Mesendoderm (in vitro differentiated cells): ENCODE data around the gene LRRC56.

Experiments
- DNase-seq: peaks from one replicate; pipeline ENCODE4 v3.0.0; 2013
- H2AK5ac ChIP-seq: 2 replicates; pipeline ENCODE4 v1.6.1; 2013; ENCODE audit warnings: low read length, inconsistent platforms
- H2BK120ac ChIP-seq: 2 replicates; pipeline ENCODE4 v1.6.1; 2013; ENCODE audit warnings: low read depth, mild to moderate bottlenecking, low read length, moderate library complexity, mixed read lengths
- H2BK15ac ChIP-seq: replicated peaks from 2 replicates; pipeline ENCODE4 v1.6.1; 2013; ENCODE audit warnings: low read depth, mild to moderate bottlenecking, moderate library complexity
- H2BK5ac ChIP-seq: 2 replicates; pipeline ENCODE4 v1.6.1; 2013; ENCODE audit warnings: low read length, inconsistent platforms
- H3K18ac ChIP-seq: 2 replicates; pipeline ENCODE4 v1.6.1; 2013; ENCODE audit warnings: mild to moderate bottlenecking, low read length, mixed read lengths
- H3K23ac ChIP-seq: one replicate; pipeline ENCODE4 v1.6.1; 2013; ENCODE audit warnings: low read length
- H3K27ac ChIP-seq: 2 replicates; pipeline ENCODE4 v1.5.1; 2013; ENCODE audit warnings: low read depth, mild to moderate bottlenecking, inconsistent platforms, low read length, moderate library complexity
- H3K27me3 ChIP-seq: 2 replicates; pipeline ENCODE4 v1.6.1; 2013; ENCODE audit warnings: low read length, control low read depth, mild to moderate bottlenecking, inconsistent platforms; ENCODE audit not compliant: insufficient read depth, poor library complexity
- H3K36me3 ChIP-seq: 2 replicates; pipeline ENCODE4 v1.6.1; 2013; ENCODE audit warnings: low read length, inconsistent platforms; ENCODE audit not compliant: control insufficient read depth, insufficient read depth
- H3K4ac ChIP-seq: one replicate; pipeline ENCODE4 v1.6.1; 2013; ENCODE audit warnings: low read depth, mild to moderate bottlenecking, low read length, moderate library complexity
- H3K4me1 ChIP-seq: 2 replicates; pipeline ENCODE4 v1.6.1; 2013; ENCODE audit warnings: low read depth, low read length, inconsistent platforms; ENCODE audit not compliant: control insufficient read depth
- H3K4me2 ChIP-seq: 2 replicates; pipeline ENCODE4 v1.6.1; 2013; ENCODE audit warnings: low read length
- H3K4me3 ChIP-seq: 2 replicates; pipeline ENCODE4 v1.5.1; 2013; ENCODE audit warnings: mild to moderate bottlenecking, low read length
- H3K56ac ChIP-seq: one replicate; pipeline ENCODE4 v1.6.1; 2013; ENCODE audit warnings: low read length
- H3K79me1 ChIP-seq: 2 replicates; pipeline ENCODE4 v1.6.1; 2013; ENCODE audit warnings: low read length, inconsistent platforms
- H3K79me2 ChIP-seq: 2 replicates; pipeline ENCODE4 v1.6.1; 2013; ENCODE audit warnings: mild to moderate bottlenecking, low read length; ENCODE audit not compliant: control insufficient read depth, insufficient read depth
- H3K9ac ChIP-seq: 2 replicates; pipeline ENCODE4 v1.6.1; 2013; ENCODE audit warnings: low read length, inconsistent platforms
- H4K5ac ChIP-seq: one replicate; pipeline ENCODE4 v1.6.1; 2013; ENCODE audit warnings: low read length
- H4K8ac ChIP-seq: one replicate; pipeline ENCODE4 v1.6.1; 2013; ENCODE audit warnings: low read depth, mild to moderate bottlenecking, control low read depth, low read length, moderate library complexity
- WGBS: extraction: QIAGEN DNeasy Blood & Tissue Kit; methylation state at CpG from one replicate; pipeline ENCODE4 v1.1.7; 2013; ENCODE audit warnings: low lambda C conversion rate, missing lambda C conversion rate; ENCODE audit not compliant: insufficient coverage; ENCODE audit errors: extremely low coverage; 5-methylcytosine and 5-hydroxymethylcytosine counted together

LRRC56 gene

GRCh38 chr11:590997-591396, 53.7 kb downstream of the LRRC56 start:
- Histone ChIP-seq H2BK5ac (no peak overlapping the region), H2BK120ac (no peak overlapping the region), H3K4me1 (no peaks in the 10 kb centered on the region), H4K5ac (no peak overlapping the region), H3K56ac (no peak overlapping the region), H3K79me2 (no peaks in the 10 kb centered on the region), H3K27ac (no peak overlapping the region), H2AK5ac (no peak overlapping the region), H4K8ac (no peak overlapping the region), H3K23ac (no peak overlapping the region), H3K9ac (no peak overlapping the region), H3K27me3 (no peaks in the 10 kb centered on the region), H3K4me3 (no peak overlapping the region), H3K4ac (no peak overlapping the region), H2BK15ac (no peak overlapping the region), H3K36me3 (peaks cover 38% of the 10 kb centered on the region), H3K18ac (no peak overlapping the region), H3K79me1 (peaks cover 12% of the 10 kb centered on the region), H3K4me2 (no peak overlapping the region)
- no peak for DNase-seq
- WGBS, result no CpG with 5 or more reads among the region's 11 CpGs

GRCh38 chr11:592501-592900, 55.2 kb downstream of the LRRC56 start:
- no peak overlapping the region for H3K4ac ChIP-seq
- no peaks in the 10 kb centered on the region for H3K79me2 ChIP-seq
- H3K27ac ChIP-seq, result no peak overlapping the region
- no peak overlapping the region for H3K23ac ChIP-seq
- no peak overlapping the region for H2BK120ac ChIP-seq
- H3K18ac ChIP-seq, result no peak overlapping the region
- H3K27me3 ChIP-seq, result no peaks in the 10 kb centered on the region
- H3K4me3 ChIP-seq, result no peak overlapping the region
- no CpG with 5 or more reads among the region's 22 CpGs for WGBS
- H2BK15ac ChIP-seq, result no peak overlapping the region
- DNase-seq, result no peak
- H3K56ac ChIP-seq, result no peak overlapping the region
- peaks cover 11% of the 10 kb centered on the region for H3K79me1 ChIP-seq
- no peak overlapping the region for H3K9ac ChIP-seq
- no peak overlapping the region for H2AK5ac ChIP-seq
- H4K8ac ChIP-seq, result no peak overlapping the region
- peaks cover 39% of the 10 kb centered on the region for H3K36me3 ChIP-seq
- no peaks in the 10 kb centered on the region for H3K4me1 ChIP-seq
- no peak overlapping the region for H2BK5ac ChIP-seq
- no peak overlapping the region for H4K5ac ChIP-seq
- no peak overlapping the region for H3K4me2 ChIP-seq

GRCh38 chr11:592918-593317, 55.6 kb downstream of the LRRC56 start:
- DNase-seq, result no peak
- H2BK15ac ChIP-seq, result no peak overlapping the region
- H3K27me3 ChIP-seq, result no peaks in the 10 kb centered on the region
- WGBS, result no CpG with 5 or more reads among the region's 10 CpGs
- no peak overlapping the region for H4K5ac ChIP-seq
- H2BK120ac ChIP-seq, result no peak overlapping the region
- no peak overlapping the region for H2AK5ac ChIP-seq
- no peak overlapping the region for H3K4ac ChIP-seq
- H2BK5ac ChIP-seq, result no peak overlapping the region
- no peak overlapping the region for H3K27ac ChIP-seq
- no peak overlapping the region for H3K23ac ChIP-seq
- no peak overlapping the region for H3K18ac ChIP-seq
- no peaks in the 10 kb centered on the region for H3K79me2 ChIP-seq
- H4K8ac ChIP-seq, result no peak overlapping the region
- peaks cover 11% of the 10 kb centered on the region for H3K79me1 ChIP-seq
- no peak overlapping the region for H3K56ac ChIP-seq
- no peak overlapping the region for H3K4me3 ChIP-seq
- peaks cover 38% of the 10 kb centered on the region for H3K36me3 ChIP-seq
- no peak overlapping the region for H3K9ac ChIP-seq
- H3K4me2 ChIP-seq, result no peak overlapping the region
- no peaks in the 10 kb centered on the region for H3K4me1 ChIP-seq

GRCh38 chr11:593347-593746, 56.0 kb downstream of the LRRC56 start:
- peaks cover 36% of the 10 kb centered on the region for H3K36me3 ChIP-seq
- no CpG with 5 or more reads among the region's 21 CpGs for WGBS

GRCh38 chr11:595400-595799, 58.1 kb downstream of the LRRC56 start:
- whole genome bisulfite sequencing, result no CpG with 5 or more reads among the region's 10 CpGs
- Histone ChIP-seq H2BK15ac (no peak overlapping the region), H3K23ac (no peak overlapping the region), H4K8ac (no peak overlapping the region), H2AK5ac (no peak overlapping the region), H3K27ac (no peak overlapping the region), H4K5ac (no peak overlapping the region), H3K27me3 (no peaks in the 10 kb centered on the region), H3K4me2 (no peak overlapping the region), H2BK5ac (no peak overlapping the region), H3K56ac (no peak overlapping the region), H3K79me2 (no peaks in the 10 kb centered on the region), H3K36me3 (peaks cover 34% of the 10 kb centered on the region), H3K18ac (no peak overlapping the region), H2BK120ac (no peak overlapping the region), H3K9ac (no peak overlapping the region), H3K4ac (no peak overlapping the region), H3K79me1 (peaks cover 5% of the 10 kb centered on the region), H3K4me3 (no peak overlapping the region), H3K4me1 (no peaks in the 10 kb centered on the region)
- DNase-seq, result no peak

More at GRCh38 chr11:593347-593746, 56.0 kb downstream of the LRRC56 start:
- Histone ChIP-seq H3K27me3 (no peaks in the 10 kb centered on the region), H4K5ac (no peak overlapping the region), H3K18ac (no peak overlapping the region), H2BK15ac (no peak overlapping the region), H2BK5ac (no peak overlapping the region), H3K9ac (no peak overlapping the region), H3K4me2 (no peak overlapping the region), H3K79me1 (peaks cover 9% of the 10 kb centered on the region), H3K4me3 (no peak overlapping the region), H3K27ac (no peak overlapping the region), H4K8ac (no peak overlapping the region), H3K4me1 (no peaks in the 10 kb centered on the region), H2BK120ac (no peak overlapping the region), H3K23ac (no peak overlapping the region), H3K56ac (no peak overlapping the region), H3K79me2 (no peaks in the 10 kb centered on the region), H2AK5ac (no peak overlapping the region), H3K4ac (no peak overlapping the region)
- DNase-seq, result no peak

- H4K5ac ChIP-seq, result no peak overlapping the region
- peaks cover 5% of the 10 kb centered on the region for H3K79me1 ChIP-seq
- no peak overlapping the region for H3K56ac ChIP-seq
- H3K4ac ChIP-seq, result no peak overlapping the region
- DNase-seq, result no peak
- H2AK5ac ChIP-seq, result no peak overlapping the region
- no peak overlapping the region for H3K9ac ChIP-seq
- H3K4me1 ChIP-seq, result no peaks in the 10 kb centered on the region
- no peak overlapping the region for H2BK15ac ChIP-seq
- no peak overlapping the region for H4K8ac ChIP-seq
- no peak overlapping the region for H3K23ac ChIP-seq
- peaks cover 34% of the 10 kb centered on the region for H3K36me3 ChIP-seq
- no peak overlapping the region for H3K4me2 ChIP-seq
- H3K79me2 ChIP-seq, result no peaks in the 10 kb centered on the region
- WGBS, result no CpG with 5 or more reads among the region's 10 CpGs
- no peaks in the 10 kb centered on the region for H3K27me3 ChIP-seq
- H2BK5ac ChIP-seq, result no peak overlapping the region
- no peak overlapping the region for H3K27ac ChIP-seq
- H3K4me3 ChIP-seq, result no peak overlapping the region
- no peak overlapping the region for H2BK120ac ChIP-seq
- H3K18ac ChIP-seq, result no peak overlapping the region
Measured at GRCh38 chr11:596374-596773, 59.0 kb downstream of the LRRC56 start.
